K562 (cell line): ENCODE results near the gene MFSD11. TPM values are rescaled to one million over a fixed set of nuclear protein-coding genes. Genes with fewer than 3 reads are reported as not detected.

Source experiments
- CTCFL ChIP-seq: IDR thresholded peaks from 2 replicates; pipeline ENCODE4 v1.6.1; 2011; ENCODE audit warnings: borderline replicate concordance, low read depth, mild to moderate bottlenecking, moderate library complexity, low read length; ENCODE audit not compliant: insufficient read depth, poor library complexity, severe bottlenecking
- EWSR1 ChIP-seq: fragments of 450-650 bp; IDR thresholded peaks from 2 replicates; pipeline ENCODE4 v1.6.1; 2018; ENCODE audit warnings: borderline replicate concordance, mild to moderate bottlenecking, low read depth, moderate library complexity; ENCODE audit not compliant: partially characterized antibody
- GABPB1 ChIP-seq: sonication (generic); formaldehyde crosslinking; IDR thresholded peaks from 2 replicates; pipeline ENCODE4 v1.8.0; 2022; ENCODE audit warnings: mild to moderate bottlenecking, missing genetic modification reagents
- GTF3C2 ChIP-seq: IDR thresholded peaks from 3 replicates; pipeline ENCODE4 v1.6.1; 2011; ENCODE audit warnings: borderline replicate concordance, mild to moderate bottlenecking, moderate library complexity; ENCODE audit not compliant: insufficient read length; ENCODE audit errors: extremely low read depth
- HMG20A ChIP-seq: fragments of 450-650 bp; formaldehyde crosslinking; conservative IDR thresholded peaks from 2 replicates; pipeline ENCODE4 v1.4.0; 2020; ENCODE audit warnings: mild to moderate bottlenecking, mixed read lengths
- JUNB ChIP-seq: fragments of 450-650 bp; formaldehyde crosslinking; conservative IDR thresholded peaks from 2 replicates; pipeline ENCODE4 v1.4.0; 2020; ENCODE audit warnings: mild to moderate bottlenecking
- KLF10 ChIP-seq: fragments of 250-450 bp; sonication (Bioruptor Pico); IDR thresholded peaks from 2 replicates; pipeline ENCODE4 v1.6.1; 2021; ENCODE audit warnings: matching md5 sums
- L3MBTL2 ChIP-seq: fragments of 450-650 bp; IDR thresholded peaks from 2 replicates; pipeline ENCODE4 v1.6.1; 2016; ENCODE audit warnings: mild to moderate bottlenecking, moderate library complexity
- MCM3 ChIP-seq: fragments of 450-650 bp; IDR thresholded peaks from 2 replicates; pipeline ENCODE4 v1.6.1; 2016
- PCBP2 ChIP-seq: fragments of 200-400 bp; formaldehyde crosslinking; IDR thresholded peaks from 2 replicates; pipeline ENCODE4 v1.6.1; 2018; ENCODE audit warnings: low read length, low read depth, mild to moderate bottlenecking, moderate library complexity; ENCODE audit not compliant: poor library complexity, severe bottlenecking
- POU5F1 ChIP-seq: fragments of 150-350 bp; IDR thresholded peaks from 2 replicates; pipeline ENCODE4 v1.6.1; 2014; ENCODE audit warnings: borderline replicate concordance, low read length, low read depth, mild to moderate bottlenecking; ENCODE audit not compliant: partially characterized antibody
- SFPQ ChIP-seq: fragments of 200-400 bp; formaldehyde crosslinking; IDR thresholded peaks from 2 replicates; pipeline ENCODE4 v1.6.1; 2017; ENCODE audit warnings: mild to moderate bottlenecking, low read depth, low read length, moderate library complexity
- TAF15 ChIP-seq: fragments of 200-400 bp; formaldehyde crosslinking; IDR thresholded peaks from 2 replicates; pipeline ENCODE4 v1.6.1; 2017; ENCODE audit warnings: mild to moderate bottlenecking, low read depth, low read length, moderate library complexity
- TOE1 ChIP-seq, 2 experiments: fragments of 450-650 bp in 1 of 2; sonication (generic) in 1 of 2; formaldehyde crosslinking in 1 of 2; IDR thresholded peaks; 2 replicates each; pipeline versions ENCODE4 v1.7.1 to v1.8.0; 2016 to 2022; ENCODE audit warnings: borderline replicate concordance in 2 of 2, mild to moderate bottlenecking in 2 of 2, antibody characterized with exemption in 1 of 2, inconsistent platforms in 1 of 2, low read depth in 1 of 2, missing genetic modification reagents in 1 of 2, moderate library complexity in 1 of 2
- XRCC3 ChIP-seq: fragments of 450-650 bp; IDR thresholded peaks from 2 replicates; pipeline ENCODE4 v1.6.1; 2017; ENCODE audit warnings: mild to moderate bottlenecking, moderate library complexity
- ZC3H8 ChIP-seq: fragments of 450-650 bp; IDR thresholded peaks from 2 replicates; pipeline ENCODE4 v1.6.1; 2017
- ZNF239 ChIP-seq: fragments of 250-450 bp; sonication (Bioruptor Pico); IDR thresholded peaks from 2 replicates; pipeline ENCODE4 v1.4.0; 2020; ENCODE audit warnings: mild to moderate bottlenecking
- ZNF408 ChIP-seq: fragments of 250-450 bp; sonication (Bioruptor Pico); IDR thresholded peaks from 2 replicates; pipeline ENCODE4 v1.4.0; 2020; ENCODE audit warnings: low read depth, mild to moderate bottlenecking, moderate library complexity
- ZNF764 ChIP-seq: fragments of 250-450 bp; sonication (Bioruptor Pico); IDR thresholded peaks from 2 replicates; pipeline ENCODE4 v1.4.0; 2020; ENCODE audit warnings: low read depth, mild to moderate bottlenecking, moderate library complexity
- ZNF778 ChIP-seq: fragments of 450-650 bp; formaldehyde crosslinking; IDR thresholded peaks from 2 replicates; pipeline ENCODE4 v1.4.0; 2020; ENCODE audit warnings: mild to moderate bottlenecking, moderate library complexity
- polyA plus RNA-seq, 8 experiments: library from polyadenylated mRNA; depleted of rRNA in 4 of 8; stranded (reverse) in 5 of 8; unstranded in 3 of 8; fragments of >200 nt; fragmentation: Nextera tagmentation in 2 of 8; fragmentation: Illumina TruSeq in 1 of 8; extraction: Ambion mirVana in 2 of 8; extraction: Trizol in 1 of 8; gene quantifications; 2 replicates each; pipeline versions ENCODE4 v1.2.1 to v1.2.3, GENCODE V29; 2011 to 2014; ENCODE audit warnings: inconsistent platforms in 1 of 8, missing spikeins in 1 of 8
- total RNA-seq, 7 experiments: library from RNA; depleted of rRNA in 6 of 7; stranded (reverse); fragments of >200 nt in 6 of 7; fragmentation: Illumina TruSeq in 2 of 7; extraction: Trizol in 2 of 7; gene quantifications; 2 replicates each; pipeline versions ENCODE4 v1.2.1 to v1.2.3, GENCODE V29; 2011 to 2021; ENCODE audit warnings: low replicate concordance in 1 of 7

MFSD11 gene
- total and polyA plus RNA-seq, 9 of the 15 experiments (the other 6 are each of a cell fraction or from before 2014, with no cell fraction given): 14.4 to 24.5 (median 19.9) TPM

- peak; percentile 90; the same call in 1 of the 2 replicates for TF ChIP-seq TOE1 (IDR thresholded peaks at IDR 0.05; ENCODE audit: borderline replicate concordance)
- TF ChIP-seq TOE1 (CRISPR knock-in tag; IDR thresholded peaks at IDR 0.05; ENCODE audit: borderline replicate concordance, low read depth): peak; percentile 41; the same call in 1 of the 2 replicates
- no peak for TF ChIP-seq GTF3C2
- no peak for TF ChIP-seq ZNF764
- no peak for TF ChIP-seq ZNF408
- peak; percentile 87 for TF ChIP-seq L3MBTL2
- TF ChIP-seq ZNF778 (CRISPR knock-in tag): no peak
- TF ChIP-seq GABPB1 (CRISPR knock-in tag): no peak; the same call in 1 of the 2 replicates
- TF ChIP-seq PCBP2: no peak
- TF ChIP-seq JUNB: no peak; the same call in 1 of the 2 replicates
- TF ChIP-seq HMG20A (CRISPR knock-in tag): no peak
- no peak for TF ChIP-seq EWSR1
- no peak for TF ChIP-seq MCM3
- no peak for TF ChIP-seq ZC3H8
- TF ChIP-seq XRCC3: no peak
- no peak for TF ChIP-seq POU5F1
- TF ChIP-seq ZNF239 (CRISPR knock-in tag): no peak
- no peak for TF ChIP-seq SFPQ
- no peak for TF ChIP-seq TAF15
- no peak for TF ChIP-seq KLF10 (CRISPR knock-in tag)
- TF ChIP-seq CTCFL: no peak
These were observed at the start of gene MFSD11 (continued) for GRCh38 chr17:76737676-76738467.
